HG03159 (cell line): ENCODE results near the gene PPAN.

ENCODE experiments used
- ATAC-seq: cut with Tn5 transposase; IDR thresholded peaks from one replicate; pipeline ENCODE4 v1.9.1; 2021; ENCODE audit warnings: mild to moderate bottlenecking, moderate library complexity; ENCODE audit not compliant: unreplicated experiment

PPAN gene, protein sequence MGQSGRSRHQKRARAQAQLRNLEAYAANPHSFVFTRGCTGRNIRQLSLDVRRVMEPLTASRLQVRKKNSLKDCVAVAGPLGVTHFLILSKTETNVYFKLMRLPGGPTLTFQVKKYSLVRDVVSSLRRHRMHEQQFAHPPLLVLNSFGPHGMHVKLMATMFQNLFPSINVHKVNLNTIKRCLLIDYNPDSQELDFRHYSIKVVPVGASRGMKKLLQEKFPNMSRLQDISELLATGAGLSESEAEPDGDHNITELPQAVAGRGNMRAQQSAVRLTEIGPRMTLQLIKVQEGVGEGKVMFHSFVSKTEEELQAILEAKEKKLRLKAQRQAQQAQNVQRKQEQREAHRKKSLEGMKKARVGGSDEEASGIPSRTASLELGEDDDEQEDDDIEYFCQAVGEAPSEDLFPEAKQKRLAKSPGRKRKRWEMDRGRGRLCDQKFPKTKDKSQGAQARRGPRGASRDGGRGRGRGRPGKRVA

DNA sequence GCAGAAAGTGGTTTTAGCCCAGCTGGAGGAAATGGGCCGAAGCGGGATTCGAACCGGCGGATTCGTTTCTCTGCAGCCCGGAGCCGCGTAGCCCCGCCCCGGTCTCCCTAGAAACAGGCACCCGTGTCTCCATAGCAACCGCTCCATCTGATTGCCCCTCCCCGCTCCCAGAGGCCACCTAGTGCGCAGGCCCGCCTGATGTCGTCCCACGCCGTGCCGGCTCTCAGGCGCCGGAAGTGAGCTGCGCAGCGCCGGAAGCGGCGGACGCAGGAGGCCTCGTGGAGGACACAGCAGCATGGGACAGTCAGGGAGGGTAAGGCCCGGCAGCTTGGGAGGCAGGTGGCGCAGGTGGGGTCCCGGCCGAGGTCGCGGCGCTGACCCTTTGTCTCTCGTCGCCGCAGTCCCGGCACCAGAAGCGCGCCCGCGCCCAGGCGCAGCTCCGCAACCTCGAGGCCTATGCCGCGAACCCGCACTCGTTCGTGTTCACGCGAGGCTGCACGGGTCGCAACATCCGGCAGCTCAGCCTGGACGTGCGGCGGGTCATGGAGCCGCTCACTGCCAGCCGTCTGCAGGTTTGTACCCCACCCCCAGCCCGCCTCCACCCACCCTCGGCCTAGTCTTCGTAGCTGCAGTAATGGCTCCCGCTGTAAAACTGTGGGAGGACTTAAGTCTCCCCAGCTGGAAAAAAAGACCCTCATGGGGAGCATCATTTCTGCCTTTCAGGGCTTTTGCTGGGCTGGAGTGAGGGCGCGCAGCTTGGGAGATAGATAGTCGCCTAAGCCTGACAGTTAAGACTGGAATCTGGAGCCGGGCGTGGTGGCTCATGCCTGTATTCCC lies at the start of gene PPAN:
Gene PPAN, plus strand, starts transcription at position 263 of the 837 bp plus-strand sequence. Its CDS starts 33 bp downstream, at position 296.
- ATAC-seq, result peak; percentile 49

DNA sequence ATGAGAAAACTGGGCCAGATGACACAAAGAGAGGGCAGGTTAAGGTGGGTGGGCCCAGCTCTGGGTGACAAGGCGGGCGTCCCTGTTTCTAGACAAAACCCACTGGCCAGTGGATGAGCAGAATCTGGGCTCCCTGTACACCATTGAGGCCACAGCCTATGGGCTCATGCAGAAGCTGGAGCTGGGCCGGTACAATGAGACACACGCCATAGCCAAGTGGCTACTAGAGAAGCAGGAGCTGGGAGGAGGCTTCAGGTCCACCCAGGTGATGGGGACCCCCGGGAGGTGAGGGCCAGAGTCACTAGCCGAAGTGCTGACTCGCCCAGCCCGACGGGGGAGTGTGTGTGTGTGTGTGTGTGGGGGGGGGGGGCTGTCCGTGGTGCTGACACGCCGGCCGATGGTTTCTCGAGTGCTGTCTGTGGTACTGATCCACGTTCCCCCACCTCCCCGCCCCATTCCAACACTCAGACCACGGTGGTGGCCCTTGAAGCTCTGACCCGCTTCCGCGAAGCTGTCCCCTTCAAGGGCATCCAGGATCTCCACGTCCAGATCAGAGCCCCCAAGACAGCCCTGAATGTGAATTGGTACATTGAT lies 44.3 kb upstream of the PPAN start:
- no peak for ATAC-seq

DNA sequence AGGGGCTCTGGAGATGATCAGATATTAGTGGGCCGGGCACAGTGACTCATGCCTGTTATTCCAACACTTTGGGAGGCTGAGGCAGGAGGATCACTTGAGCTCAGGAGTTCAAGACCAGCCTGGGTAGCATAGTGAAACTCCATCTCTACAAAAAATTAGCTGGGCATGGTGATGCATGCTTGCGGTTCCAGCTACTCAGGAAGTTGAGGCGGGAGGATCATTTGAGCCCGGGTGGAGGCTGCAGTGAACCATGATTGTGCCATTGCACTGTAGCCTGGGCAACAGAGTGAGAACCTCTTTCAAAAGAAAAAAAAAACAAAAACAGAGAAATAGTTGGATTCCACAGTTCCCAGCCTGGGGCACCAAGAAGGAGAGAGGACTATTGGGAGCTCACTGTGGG lies 38.0 kb upstream of the PPAN start:
- ATAC-seq, result no peak

DNA sequence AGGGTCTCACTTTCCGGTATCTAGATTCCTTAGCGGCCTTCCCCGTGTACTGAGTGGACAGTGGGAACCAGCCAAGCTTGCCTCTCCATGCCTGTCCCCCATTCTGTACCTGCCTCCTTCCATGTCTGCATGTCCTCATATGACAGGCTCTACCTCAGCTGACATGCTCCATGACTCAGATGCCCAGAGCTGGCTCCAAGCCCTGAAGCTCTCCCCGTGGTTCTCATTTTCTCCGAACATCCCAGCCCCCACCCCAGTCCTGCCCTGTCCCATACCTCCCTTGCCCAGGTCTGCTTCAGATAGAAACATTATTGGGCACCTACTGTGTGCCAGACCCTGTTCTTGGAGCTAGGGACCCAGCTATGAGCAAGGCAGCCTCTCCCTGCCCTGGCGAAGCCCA lies 37.1 kb upstream of the PPAN start:
- ATAC-seq, result no peak

DNA sequence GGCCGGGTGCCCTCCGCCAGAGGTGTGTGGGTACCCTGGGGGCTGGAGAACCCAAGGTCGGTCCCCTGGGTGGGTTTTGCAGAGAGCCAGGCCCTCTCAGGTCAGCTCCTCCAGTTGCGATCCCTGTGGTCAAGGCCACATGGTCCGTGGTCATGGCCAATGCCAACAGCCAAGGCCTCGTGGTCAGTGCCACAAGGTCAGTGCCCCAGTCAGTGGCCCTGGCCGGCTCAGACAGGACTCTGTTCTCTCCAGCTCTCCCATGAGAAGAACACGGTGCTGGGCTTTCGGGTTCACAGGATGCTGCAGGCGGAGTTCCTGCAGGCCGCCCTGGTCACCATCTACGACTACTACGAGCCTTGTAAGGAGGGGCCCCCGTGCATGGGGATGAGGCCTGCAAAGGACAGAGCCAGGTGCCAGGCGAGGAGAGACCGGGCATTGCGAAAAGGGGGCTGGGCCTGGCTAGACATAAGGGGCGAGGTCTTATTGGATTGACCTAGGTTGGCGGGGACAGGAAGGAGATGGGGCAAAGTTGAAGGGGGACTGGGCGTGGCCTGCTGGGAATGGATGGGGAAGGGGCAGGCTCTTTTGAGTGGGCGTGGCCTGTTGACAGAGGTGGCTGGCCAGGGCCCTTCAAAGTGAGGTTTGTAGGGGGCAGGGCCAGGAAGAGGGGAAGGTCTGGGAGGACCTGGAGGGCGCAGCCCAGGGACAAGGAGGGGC lies 35.3 kb upstream of the PPAN start:
- no peak for ATAC-seq

DNA sequence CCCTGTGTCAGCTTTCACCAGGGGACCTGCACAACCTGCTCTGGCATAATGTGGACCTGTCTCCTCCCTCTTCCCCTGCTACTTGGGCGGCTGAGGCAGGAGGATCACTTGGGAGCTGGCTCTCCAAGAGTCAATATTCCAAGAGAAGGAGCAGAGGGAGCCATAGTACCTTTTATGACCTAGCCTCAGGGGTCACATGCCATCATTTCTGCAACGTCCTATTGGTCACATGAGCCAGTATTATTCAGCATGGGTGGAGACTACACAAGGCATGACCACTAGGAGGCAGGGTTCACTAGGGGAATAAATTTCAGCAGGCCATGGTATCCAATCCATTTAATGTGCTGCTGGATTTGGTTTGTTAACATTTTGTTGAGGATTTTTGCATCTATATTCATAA lies 32.0 kb upstream of the PPAN start:
- no peak for ATAC-seq

DNA sequence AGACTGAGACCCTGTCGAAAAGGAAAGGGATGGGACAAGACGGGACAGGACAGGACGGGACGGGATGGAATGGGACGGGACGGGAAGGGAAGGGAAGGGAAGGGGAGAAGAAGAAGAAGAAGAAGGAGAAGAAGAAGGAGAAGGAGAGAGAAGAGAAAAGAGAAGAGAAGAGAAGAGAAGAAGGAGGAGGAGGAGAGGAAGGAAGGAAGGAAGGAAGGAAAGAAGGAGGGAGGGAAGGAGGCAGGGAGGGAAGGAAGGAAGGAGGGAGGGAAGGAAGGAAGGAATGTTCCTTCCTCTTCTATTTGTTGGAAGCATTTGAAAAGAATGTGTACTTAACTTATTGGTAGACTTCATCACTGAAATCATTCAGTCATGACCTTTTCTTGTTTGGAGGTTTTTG lies 29.6 kb upstream of the PPAN start:
- no peak for ATAC-seq

DNA sequence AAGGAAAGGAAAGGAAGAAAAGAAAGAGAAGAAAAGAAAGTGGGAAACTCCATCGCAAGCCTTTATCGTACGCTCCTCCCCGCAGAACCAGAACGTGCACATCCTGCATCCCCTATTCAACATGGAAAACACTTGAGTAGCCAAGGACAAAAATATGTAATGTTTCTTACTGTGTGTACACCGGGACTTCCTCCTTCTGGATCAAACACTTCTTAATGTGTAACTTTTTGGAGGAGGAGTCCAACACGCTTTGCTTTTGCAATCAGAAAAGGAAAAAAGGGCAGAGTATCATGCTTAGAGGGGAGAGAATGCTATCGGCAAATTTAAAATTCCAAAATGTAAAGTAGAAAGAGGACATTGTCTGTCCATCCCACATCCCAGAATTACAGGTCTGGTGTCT lies 27.8 kb upstream of the PPAN start:
- ATAC-seq, result no peak

DNA sequence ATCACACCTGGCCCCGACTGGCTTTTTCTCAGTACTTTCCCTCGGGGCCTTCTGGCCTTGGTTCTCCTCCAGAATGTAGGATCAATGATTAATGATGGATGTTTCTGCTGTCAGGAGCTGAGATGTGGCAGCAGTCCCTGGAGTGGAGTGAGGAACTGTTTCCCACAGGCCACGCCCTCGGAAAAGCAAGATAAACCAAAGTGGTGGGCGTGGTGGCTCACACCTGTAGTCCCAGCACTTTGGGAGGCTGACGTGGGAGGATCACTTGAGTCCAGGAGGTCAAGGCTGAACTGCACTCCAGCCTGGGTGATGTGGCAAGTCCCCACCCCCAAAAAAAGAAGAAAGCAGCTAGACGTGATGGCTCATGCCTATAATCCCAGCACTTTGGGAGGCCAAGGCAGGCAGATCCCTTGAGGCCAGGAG lies 27.1 kb upstream of the PPAN start:
- ATAC-seq, result no peak

DNA sequence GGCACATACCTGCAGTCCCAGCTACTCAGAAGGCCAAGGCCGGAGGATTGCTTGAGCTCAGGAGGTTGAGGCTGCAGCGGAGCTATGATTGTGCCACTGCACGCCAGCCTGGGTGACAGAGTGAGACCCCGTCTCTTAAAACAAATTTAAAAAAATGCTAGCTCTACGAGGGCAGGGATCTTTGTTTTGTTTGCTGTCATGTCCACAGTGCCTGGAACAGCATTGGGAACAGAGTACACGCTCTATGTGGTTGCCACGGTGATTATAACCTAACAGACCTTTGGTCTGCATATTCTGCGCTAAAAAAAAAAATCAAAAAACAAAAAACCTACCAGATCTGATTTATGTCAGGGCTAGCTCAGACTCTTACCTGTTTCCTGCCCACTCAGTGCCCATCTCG lies 22.3 kb upstream of the PPAN start:
- ATAC-seq, result no peak

DNA sequence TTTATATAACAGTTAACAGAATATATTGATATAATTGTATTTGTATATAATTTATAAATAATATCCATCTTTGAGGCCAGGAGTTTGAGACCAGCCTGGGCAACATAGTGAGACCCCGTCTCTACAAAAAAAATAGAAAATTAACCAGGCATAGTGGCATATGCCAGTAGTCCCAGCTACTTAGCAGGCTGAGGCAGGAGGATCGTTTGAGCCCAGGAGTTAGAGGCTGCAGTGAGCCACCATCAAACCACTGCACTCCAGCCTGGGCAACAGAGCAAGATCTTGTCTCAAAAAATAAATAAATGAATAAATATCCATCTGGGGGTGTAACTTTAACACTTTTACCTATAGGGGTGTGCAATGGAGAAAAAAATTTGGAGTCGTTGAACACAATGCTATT lies 21.4 kb upstream of the PPAN start:
- ATAC-seq, result no peak

DNA sequence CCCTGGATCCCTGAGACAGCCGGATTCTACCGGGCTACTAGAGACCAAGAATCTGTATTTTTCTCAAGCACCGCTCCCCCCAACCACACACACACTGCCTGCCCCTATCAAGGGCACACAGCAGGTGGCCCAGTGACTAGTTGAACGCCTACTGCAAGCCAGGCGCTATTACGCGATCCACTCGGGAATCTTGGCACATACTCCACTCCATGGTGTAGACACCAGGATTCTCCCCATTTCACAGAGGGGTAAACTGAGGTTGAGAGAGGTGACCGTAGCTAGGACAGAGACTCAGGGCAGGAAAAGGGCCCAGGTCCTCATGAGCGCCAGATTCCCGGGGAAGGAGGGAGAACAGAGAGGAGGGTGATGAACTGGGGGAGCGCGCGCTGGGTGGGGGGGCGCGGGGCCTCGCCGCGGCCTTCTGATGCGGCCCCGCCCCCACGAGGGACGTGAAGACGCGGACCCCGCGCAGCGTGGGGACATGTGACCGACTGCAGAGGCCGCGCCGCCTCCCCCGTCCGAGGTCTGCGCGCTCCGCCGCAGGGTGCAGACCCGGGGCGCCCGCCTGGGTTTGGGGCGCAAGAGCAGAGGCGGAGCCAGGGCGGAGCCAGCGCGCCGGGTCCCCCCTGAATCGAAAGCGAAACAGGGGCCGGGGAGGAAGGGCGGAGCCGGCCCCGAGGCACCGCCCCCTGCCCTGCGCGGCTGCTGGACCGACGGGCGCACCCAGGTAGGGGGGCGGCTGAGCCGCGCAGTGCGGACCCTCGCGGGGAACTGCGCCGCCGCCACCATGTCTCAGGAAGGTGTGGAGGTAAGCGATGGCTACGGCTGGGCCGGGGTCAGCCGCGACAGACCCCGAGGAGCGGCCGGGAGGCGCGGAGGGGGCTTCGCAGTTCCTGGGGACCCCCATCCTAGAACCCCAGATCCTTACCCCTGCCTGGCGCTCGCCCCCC lies 20.2 kb upstream of the PPAN start, which contains the start of gene SHFL:
Gene SHFL, plus strand, starts transcription at position 677 of the 950 bp plus-strand sequence. Its CDS starts 111 bp downstream, at position 788.
- peak; percentile 76 for ATAC-seq

DNA sequence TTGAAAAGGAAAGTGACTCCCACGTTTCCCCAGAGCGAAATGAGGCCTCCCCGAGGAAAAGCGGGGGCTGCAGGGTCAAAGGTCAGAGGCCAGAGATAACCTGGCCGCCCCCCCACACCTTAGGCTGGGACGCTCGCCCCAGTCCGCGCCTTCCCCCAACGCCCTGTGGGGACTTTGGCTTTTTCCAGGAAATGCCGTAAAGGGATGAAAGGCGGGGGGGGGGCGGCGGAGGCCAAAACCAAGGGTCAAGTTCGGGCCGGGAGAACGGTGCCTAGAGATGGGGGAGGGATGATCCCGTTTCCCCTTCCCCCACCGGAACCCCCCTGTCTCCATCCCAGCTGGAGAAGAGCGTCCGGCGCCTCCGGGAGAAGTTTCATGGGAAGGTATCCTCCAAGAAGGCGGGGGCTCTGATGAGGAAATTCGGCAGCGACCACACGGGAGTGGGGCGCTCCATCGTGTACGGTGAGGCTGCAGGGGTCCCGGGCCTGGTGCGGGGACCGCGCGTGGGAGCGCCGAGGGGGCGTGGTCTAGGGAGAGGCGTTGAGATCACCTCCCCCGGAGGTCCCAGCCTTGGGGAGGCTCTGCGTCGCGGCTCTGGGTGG lies 19.5 kb upstream of the PPAN start:
- ATAC-seq, result no peak

DNA sequence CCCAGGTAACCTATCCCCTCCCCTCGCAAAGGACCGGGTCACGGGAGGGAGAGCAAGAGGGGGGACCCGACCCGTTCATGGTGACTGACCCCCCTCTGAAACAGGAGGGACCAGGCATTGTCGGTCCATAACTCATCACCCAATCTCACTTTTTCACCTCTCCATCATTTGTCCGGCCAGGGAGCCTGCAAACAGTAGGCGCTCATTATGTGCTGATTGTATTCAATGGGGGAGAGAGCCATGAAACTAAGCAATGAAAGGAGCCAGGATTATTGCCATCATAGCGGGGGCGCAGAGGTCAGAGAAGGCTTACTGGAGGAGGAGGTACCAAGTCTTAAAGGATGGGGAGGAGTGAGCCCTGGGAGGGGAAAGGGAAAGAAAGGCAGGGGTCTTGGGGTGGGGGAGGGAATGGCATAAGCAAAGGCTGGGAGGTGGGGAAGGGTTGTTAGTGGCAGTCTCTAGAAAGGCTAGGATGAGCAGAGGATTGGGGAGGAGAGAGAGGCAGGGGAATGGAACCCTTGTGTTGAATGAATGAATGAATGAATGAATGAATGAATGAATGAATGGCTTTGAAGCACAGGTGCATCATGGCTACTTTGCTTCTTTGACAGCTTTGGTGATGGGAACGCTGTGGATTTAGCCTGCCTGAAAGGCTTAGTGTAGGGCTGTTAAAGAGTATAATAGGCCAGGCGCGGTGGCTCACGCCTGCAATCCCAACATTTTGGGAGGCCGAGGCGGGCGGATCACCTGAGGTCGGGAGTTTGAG lies 18.7 kb upstream of the PPAN start:
- ATAC-seq, result no peak

DNA sequence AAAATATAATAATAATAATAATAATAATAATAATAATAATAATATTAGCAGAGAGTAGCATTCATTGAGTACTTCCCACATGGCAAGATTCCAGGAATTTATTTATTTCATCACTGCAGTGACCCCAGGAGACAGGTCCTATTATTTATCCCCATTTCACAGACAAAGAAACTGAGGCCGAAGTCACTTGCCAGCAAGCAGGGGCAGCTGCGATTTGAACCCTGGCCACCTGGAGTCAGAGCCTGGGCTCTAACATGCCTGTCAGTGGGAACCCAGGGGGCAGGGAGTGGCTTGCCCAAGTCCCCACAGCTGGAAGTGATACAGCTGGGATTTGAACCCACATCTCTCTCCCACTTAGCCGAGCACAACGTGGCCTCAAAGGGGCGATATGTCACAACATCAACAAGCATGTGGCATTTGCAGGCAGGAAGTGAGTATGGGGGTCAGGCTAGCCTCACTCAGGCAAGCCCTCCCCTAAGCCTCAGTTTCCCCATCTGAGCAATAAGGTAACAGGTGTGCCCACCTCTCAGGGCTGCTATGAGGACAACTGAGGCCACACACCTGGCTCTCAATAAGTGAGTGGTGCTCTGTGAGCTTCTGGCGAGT lies 17.1 kb upstream of the PPAN start:
- no peak for ATAC-seq

DNA sequence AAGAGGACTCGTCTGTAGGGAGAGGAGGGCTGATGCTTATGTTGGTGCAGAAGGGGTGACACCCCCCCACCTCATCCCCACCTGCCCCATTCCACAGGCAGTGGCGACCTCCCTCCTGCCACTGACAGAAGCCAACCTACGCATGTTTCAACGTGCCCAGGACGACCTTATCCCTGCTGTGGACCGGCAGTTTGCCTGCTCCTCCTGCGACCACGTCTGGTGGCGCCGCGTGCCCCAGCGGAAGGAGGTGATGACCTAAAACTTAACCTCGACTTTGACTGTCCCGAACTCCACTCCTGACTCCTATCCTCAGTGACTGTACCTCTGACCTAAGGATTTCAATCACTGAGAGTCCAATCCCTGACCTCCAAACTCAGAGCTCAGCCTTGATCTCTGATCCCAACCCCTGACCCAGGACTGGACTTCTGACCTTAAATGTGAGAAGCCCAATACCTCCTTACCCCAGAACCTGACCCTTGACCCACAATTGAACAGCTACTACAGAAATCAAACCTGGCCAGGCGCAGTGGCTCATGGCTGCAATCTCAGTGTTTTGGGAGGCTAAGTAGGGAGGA lies 16.3 kb upstream of the PPAN start:
- no peak for ATAC-seq

DNA sequence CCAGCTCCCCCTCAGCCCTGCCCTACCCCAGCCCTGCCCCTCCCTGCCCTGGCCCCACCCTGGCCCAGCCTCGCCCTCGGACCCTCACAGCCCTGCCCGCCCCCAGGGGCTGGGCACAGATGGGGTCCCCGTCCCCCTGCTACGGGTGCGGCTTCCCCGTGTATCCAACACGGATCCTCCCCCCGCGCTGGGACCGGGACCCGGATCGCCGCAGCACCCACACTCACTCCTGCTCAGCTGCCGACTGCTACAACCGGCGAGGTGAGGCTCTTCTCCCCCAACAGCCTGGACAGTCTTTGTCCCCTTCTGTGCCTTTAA lies 14.8 kb upstream of the PPAN start:
- ATAC-seq, result no peak
